WERI-Rb-1 (cell line): ENCODE measurements around the gene USP32.

ENCODE experiments used
- DNase-seq: peaks from one replicate; pipeline ENCODE4 v3.0.0-alpha.2; 2020
- H3K27ac ChIP-seq: fragments of 250-450 bp; sonication (Bioruptor Pico); 2 replicates; pipeline ENCODE4 v1.5.1; 2020; ENCODE audit warnings: mild to moderate bottlenecking, moderate library complexity
- H3K27me3 ChIP-seq: fragments of 250-450 bp; sonication (Bioruptor Pico); 2 replicates; pipeline ENCODE4 v1.5.1; 2021; ENCODE audit warnings: mild to moderate bottlenecking, low read depth, moderate library complexity; ENCODE audit not compliant: insufficient read depth, severe bottlenecking
- H3K36me3 ChIP-seq: fragments of 250-450 bp; sonication (Bioruptor Pico); 2 replicates; pipeline ENCODE4 v1.5.1; 2020; ENCODE audit warnings: mild to moderate bottlenecking, moderate library complexity
- H3K4me3 ChIP-seq: 2 replicates; pipeline ENCODE4 v1.5.1; 2011; ENCODE audit warnings: low read depth, mild to moderate bottlenecking, control low read depth, low read length
- H3K9me3 ChIP-seq: fragments of 250-450 bp; sonication (Bioruptor Pico); 2 replicates; pipeline ENCODE4 v1.5.1; 2021; ENCODE audit warnings: mild to moderate bottlenecking, moderate library complexity; ENCODE audit not compliant: severe bottlenecking
- CTCF ChIP-seq: IDR thresholded peaks from 2 replicates; pipeline ENCODE4 v1.5.1; 2011; ENCODE audit warnings: low read depth, mild to moderate bottlenecking, control low read depth, inconsistent platforms, low read length

USP32 gene

GRCh38 chr17:60362329-60362728 lies 29.6 kb downstream of the USP32 start:
- no peaks in the 10 kb centered on the region for H3K36me3 ChIP-seq
- H3K27ac ChIP-seq: no peak overlapping the region
- TF ChIP-seq CTCF: no peak
- H3K4me3 ChIP-seq: no peak overlapping the region
- no peaks in the 10 kb centered on the region for H3K27me3 ChIP-seq
- DNase-seq: no peak
- H3K9me3 ChIP-seq: no peaks in the 10 kb centered on the region

GRCh38 chr17:60361889-60362288 lies 30.0 kb downstream of the USP32 start:
- Histone ChIP-seq H3K4me3 (no peak overlapping the region), H3K36me3 (no peaks in the 10 kb centered on the region), H3K27me3 (no peaks in the 10 kb centered on the region), H3K27ac (no peak overlapping the region), H3K9me3 (no peaks in the 10 kb centered on the region)
- no peak for DNase-seq
- TF ChIP-seq CTCF: no peak

- no peaks in the 10 kb centered on the region for H3K9me3 ChIP-seq
- no peak for DNase-seq
- no peak overlapping the region for H3K4me3 ChIP-seq
- TF ChIP-seq CTCF: no peak
- H3K27me3 ChIP-seq: no peaks in the 10 kb centered on the region
- H3K27ac ChIP-seq: no peak overlapping the region
- no peaks in the 10 kb centered on the region for H3K36me3 ChIP-seq
Observed at GRCh38 chr17:60359415-60359814, 32.5 kb downstream of the USP32 start.

GRCh38 chr17:60358606-60359225 lies 33.2 kb downstream of the USP32 start:
- H3K27ac ChIP-seq: no peak overlapping the region
- DNase-seq: no peak
- no peak overlapping the region for H3K4me3 ChIP-seq
- H3K9me3 ChIP-seq: no peaks in the 10 kb centered on the region
- H3K27me3 ChIP-seq: no peaks in the 10 kb centered on the region
- H3K36me3 ChIP-seq: no peaks in the 10 kb centered on the region
- TF ChIP-seq CTCF: no peak

- Histone ChIP-seq H3K27me3 (no peaks in the 10 kb centered on the region), H3K4me3 (no peak overlapping the region), H3K36me3 (no peaks in the 10 kb centered on the region), H3K9me3 (no peaks in the 10 kb centered on the region), H3K27ac (no peak overlapping the region)
- no peak for TF ChIP-seq CTCF
- no peak for DNase-seq
Observed at GRCh38 chr17:60356940-60357339, 35.0 kb downstream of the USP32 start.
